H9 (cell line): ENCODE results near the gene TAAR8. TPM values are rescaled to one million over a fixed set of nuclear protein-coding genes. Genes with fewer than 3 reads are reported as not detected.

Source experiments
- DNase-seq: peaks from one replicate; pipeline ENCODE4 v3.0.0-alpha.2; 2017
- H2AFZ ChIP-seq: one replicate; pipeline ENCODE4 v1.6.1; 2013; ENCODE audit warnings: mild to moderate bottlenecking, low read length, control low read depth, moderate library complexity
- H2AK5ac ChIP-seq: 2 replicates; pipeline ENCODE4 v1.6.1; 2013; ENCODE audit warnings: low read length, control low read depth, mixed read lengths; ENCODE audit not compliant: insufficient read length
- H2BK120ac ChIP-seq: one replicate; pipeline ENCODE4 v1.6.1; 2013; ENCODE audit warnings: low read depth, mild to moderate bottlenecking, low read length, control low read depth, inconsistent platforms; ENCODE audit not compliant: poor library complexity, severe bottlenecking
- H2BK12ac ChIP-seq: 2 replicates; pipeline ENCODE4 v1.6.1; 2013; ENCODE audit warnings: low read length, control low read depth, mixed read lengths, low read depth; ENCODE audit not compliant: insufficient read length
- H2BK15ac ChIP-seq: 2 replicates; pipeline ENCODE4 v1.6.1; 2013; ENCODE audit warnings: low read depth, low read length, control low read depth
- H2BK20ac ChIP-seq: one replicate; pipeline ENCODE4 v1.6.1; 2013; ENCODE audit warnings: low read depth, mild to moderate bottlenecking, low read length, control low read depth, inconsistent platforms; ENCODE audit not compliant: poor library complexity, severe bottlenecking
- H2BK5ac ChIP-seq: 2 replicates; pipeline ENCODE4 v1.6.1; 2013; ENCODE audit warnings: low read length, control low read depth, mixed read lengths; ENCODE audit not compliant: insufficient read length
- H3K14ac ChIP-seq: 2 replicates; pipeline ENCODE4 v1.6.1; 2013; ENCODE audit warnings: low read length, control low read depth; ENCODE audit not compliant: insufficient read depth
- H3K18ac ChIP-seq: 2 replicates; pipeline ENCODE4 v1.6.1; 2013; ENCODE audit warnings: low read depth, mild to moderate bottlenecking, mixed read lengths, low read length, control low read depth; ENCODE audit not compliant: insufficient read length
- H3K23ac ChIP-seq: 2 replicates; pipeline ENCODE4 v1.6.1; 2013; ENCODE audit warnings: low read length, control low read depth, mixed read lengths, low read depth; ENCODE audit not compliant: insufficient read length
- H3K23me2 ChIP-seq: 2 replicates; pipeline ENCODE4 v1.6.1; 2013; ENCODE audit warnings: low read depth, mild to moderate bottlenecking, mixed read lengths, low read length, control low read depth; ENCODE audit not compliant: insufficient read length, poor library complexity, severe bottlenecking
- H3K27ac ChIP-seq: 2 replicates; pipeline ENCODE4 v1.5.1; 2013; ENCODE audit warnings: low read length, control low read depth, mixed read lengths, low read depth; ENCODE audit not compliant: insufficient read length
- H3K27me3 ChIP-seq: 2 replicates; pipeline ENCODE4 v1.6.1; 2013; ENCODE audit warnings: low read length, control low read depth, inconsistent platforms; ENCODE audit not compliant: insufficient read depth
- H3K4ac ChIP-seq: 2 replicates; pipeline ENCODE4 v1.6.1; 2013; ENCODE audit warnings: low read depth, mild to moderate bottlenecking, control low read depth, inconsistent platforms, low read length, moderate library complexity
- H3K4me1 ChIP-seq: 2 replicates; pipeline ENCODE4 v1.6.1; 2013; ENCODE audit warnings: low read length, control low read depth, inconsistent platforms; ENCODE audit not compliant: insufficient read depth
- H3K4me2 ChIP-seq: 2 replicates; pipeline ENCODE4 v1.6.1; 2013; ENCODE audit warnings: low read length, control low read depth, mixed read lengths; ENCODE audit not compliant: insufficient read length, insufficient read depth
- H3K56ac ChIP-seq: 2 replicates; pipeline ENCODE4 v1.6.1; 2013; ENCODE audit warnings: low read depth, mild to moderate bottlenecking, mixed read lengths, low read length, control low read depth; ENCODE audit not compliant: insufficient read length
- H3K79me1 ChIP-seq: 2 replicates; pipeline ENCODE4 v1.6.1; 2013; ENCODE audit warnings: low read depth, mild to moderate bottlenecking, moderate library complexity, low read length, control low read depth, inconsistent platforms; ENCODE audit not compliant: insufficient read depth, poor library complexity, severe bottlenecking
- H3K79me2 ChIP-seq: 2 replicates; pipeline ENCODE4 v1.6.1; 2013; ENCODE audit warnings: low read length, control low read depth, inconsistent platforms; ENCODE audit not compliant: insufficient read depth
- H3K9ac ChIP-seq: 2 replicates; pipeline ENCODE4 v1.6.1; 2013; ENCODE audit warnings: low read length, control low read depth, mixed read lengths; ENCODE audit not compliant: insufficient read length; ENCODE audit errors: extremely low read depth
- H3K9me3 ChIP-seq: one replicate; pipeline ENCODE4 v1.6.1; 2013; ENCODE audit warnings: low read depth, low read length, inconsistent platforms; ENCODE audit not compliant: control insufficient read depth
- H3T11ph ChIP-seq: one replicate; pipeline ENCODE4 v1.6.1; 2013; ENCODE audit warnings: mild to moderate bottlenecking, low read length, control low read depth, inconsistent platforms
- H4K20me1 ChIP-seq: one replicate; pipeline ENCODE4 v1.6.1; 2013; ENCODE audit not compliant: control insufficient read depth, insufficient read length, insufficient read depth
- H4K5ac ChIP-seq: 2 replicates; pipeline ENCODE4 v1.6.1; 2013; ENCODE audit warnings: low read depth, mild to moderate bottlenecking, mixed read lengths, low read length, control low read depth; ENCODE audit not compliant: insufficient read length
- H4K8ac ChIP-seq: replicated peaks from 2 replicates; pipeline ENCODE4 v1.6.1; 2013; ENCODE audit warnings: low read length, control low read depth, mixed read lengths, low read depth; ENCODE audit not compliant: insufficient read length
- H4K91ac ChIP-seq: 2 replicates; pipeline ENCODE4 v1.6.1; 2013; ENCODE audit warnings: low read depth, mild to moderate bottlenecking, moderate library complexity, mixed read lengths, low read length, control low read depth; ENCODE audit not compliant: insufficient read length
- H3K27ac Mint-ChIP-seq, 3 experiments: 2 replicates in 2 of 3; 3 replicates in 1 of 3; pipeline ENCODE4 v1.8.0; 2020 to 2021; ENCODE audit warnings: mixed read lengths in 3 of 3, mild to moderate bottlenecking in 1 of 3, moderate library complexity in 1 of 3
- H3K27me3 Mint-ChIP-seq: 2 replicates; pipeline ENCODE4 v1.8.0; 2021; ENCODE audit warnings: low read depth, mild to moderate bottlenecking, moderate library complexity, mixed read lengths
- H3K36me3 Mint-ChIP-seq, 3 experiments: 2 replicates in 2 of 3; 3 replicates in 1 of 3; pipeline ENCODE4 v1.8.0; 2020 to 2021; ENCODE audit warnings: low read depth in 3 of 3, mixed read lengths in 3 of 3; ENCODE audit not compliant: insufficient read depth in 1 of 3
- H3K4me1 Mint-ChIP-seq, 2 experiments: 2 replicates each; pipeline ENCODE4 v1.8.0; 2020; ENCODE audit warnings: mixed read lengths in 2 of 2
- H3K4me3 Mint-ChIP-seq, 2 experiments: 2 replicates in 1 of 2; 3 replicates in 1 of 2; pipeline ENCODE4 v1.8.0; 2020 to 2021; ENCODE audit warnings: mild to moderate bottlenecking in 2 of 2, mixed read lengths in 2 of 2, moderate library complexity in 1 of 2
- H3K9me3 Mint-ChIP-seq, 2 experiments: 2 replicates in 1 of 2; 3 replicates in 1 of 2; pipeline ENCODE4 v1.8.0; 2020; ENCODE audit warnings: mild to moderate bottlenecking in 2 of 2, mixed read lengths in 2 of 2, moderate library complexity in 1 of 2
- CTCF ChIP-seq: fragments of 200-600 bp; sonication (generic); conservative IDR thresholded peaks from 3 replicates; pipeline ENCODE4 v1.8.0; 2021; ENCODE audit warnings: antibody characterized with exemption, mild to moderate bottlenecking
- WGBS: extraction: QIAGEN DNeasy Blood & Tissue Kit; methylation state at CpG from one replicate; pipeline ENCODE4 v1.1.7; 2013; ENCODE audit warnings: missing lambda C conversion rate, low lambda C conversion rate, mixed read lengths; ENCODE audit not compliant: insufficient read length; ENCODE audit errors: extremely low coverage; 5-methylcytosine and 5-hydroxymethylcytosine counted together
- total RNA-seq: library from RNA; stranded (reverse); gene quantifications from 2 replicates; pipeline ENCODE4 v1.2.1, GENCODE V29; 2021

Gene TAAR8
- total RNA-seq, 1 experiment from 2014 or later = not detected

- TF ChIP-seq CTCF = no peak
- Histone ChIP-seq H3K14ac (no peak within 1 kb of the TSS), H3K18ac (no peak within 1 kb of the TSS), H3T11ph (no peak within 1 kb of the TSS), H3K27me3 (no peaks in the 10 kb centered on the region), H2BK5ac (no peak within 1 kb of the TSS), H3K56ac (no peak within 1 kb of the TSS), H4K20me1 (no peaks in the 10 kb centered on the region), H3K4ac (no peak within 1 kb of the TSS), H2AFZ (no peak within 1 kb of the TSS), H2BK15ac (no peak within 1 kb of the TSS), H3K27ac (no peak within 1 kb of the TSS), H3K4me2 (no peak within 1 kb of the TSS), H2BK120ac (no peak within 1 kb of the TSS), H4K91ac (no peak within 1 kb of the TSS), H4K5ac (no peak within 1 kb of the TSS), H3K79me2 (no peaks in the 10 kb centered on the region), H2BK20ac (no peak within 1 kb of the TSS), H3K79me1 (no peaks in the 10 kb centered on the region), H3K9me3 (no peaks in the 10 kb centered on the region), H3K4me1 (no peaks in the 10 kb centered on the region), H4K8ac (no peak within 1 kb of the TSS), H3K9ac (no peak within 1 kb of the TSS), H2AK5ac (no peak within 1 kb of the TSS), H2BK12ac (no peak within 1 kb of the TSS), H3K23ac (no peak within 1 kb of the TSS), H3K23me2 (no peaks in the 10 kb centered on the region)
- Mint-ChIP-seq H3K27ac (0 out of 7 replicates have a peak within 1 kb of the TSS, but pooled peaks of 1 of the 3 experiments have one; percentile 24), H3K4me3 (no peak within 1 kb of the TSS), H3K9me3 (no peaks in the 10 kb centered on the region), H3K27me3 (peaks cover 2% of the 10 kb centered on the region; the same call in 1 of the 2 replicates), H3K36me3 (no peaks in the 10 kb centered on the region), H3K4me1 (no peaks in the 10 kb centered on the region)
- no peak for DNase-seq
- WGBS = no CpG with 5 or more reads among the region's 5 CpGs
Observed at GRCh38 chr6:132589454-132589853, 37.0 kb downstream of the TAAR8 start, which contains the start of gene TAAR5. Gene TAAR5 (minus strand): TSS chr6:132589741. CDS start chr6:132589686, 55 bp downstream.
